Tracheal epithelial cell (primary cell): ENCODE data around the gene ZNF280B. TPM values are rescaled to one million over a fixed set of nuclear protein-coding genes. Genes with fewer than 3 reads are reported as not detected.

Experiments
- total RNA-seq: library from RNA; depleted of rRNA; stranded (reverse); fragments of >200 nt; gene quantifications from 2 replicates; pipeline ENCODE4 v1.2.1, GENCODE V29; 2014

The ZNF280B gene, protein sequence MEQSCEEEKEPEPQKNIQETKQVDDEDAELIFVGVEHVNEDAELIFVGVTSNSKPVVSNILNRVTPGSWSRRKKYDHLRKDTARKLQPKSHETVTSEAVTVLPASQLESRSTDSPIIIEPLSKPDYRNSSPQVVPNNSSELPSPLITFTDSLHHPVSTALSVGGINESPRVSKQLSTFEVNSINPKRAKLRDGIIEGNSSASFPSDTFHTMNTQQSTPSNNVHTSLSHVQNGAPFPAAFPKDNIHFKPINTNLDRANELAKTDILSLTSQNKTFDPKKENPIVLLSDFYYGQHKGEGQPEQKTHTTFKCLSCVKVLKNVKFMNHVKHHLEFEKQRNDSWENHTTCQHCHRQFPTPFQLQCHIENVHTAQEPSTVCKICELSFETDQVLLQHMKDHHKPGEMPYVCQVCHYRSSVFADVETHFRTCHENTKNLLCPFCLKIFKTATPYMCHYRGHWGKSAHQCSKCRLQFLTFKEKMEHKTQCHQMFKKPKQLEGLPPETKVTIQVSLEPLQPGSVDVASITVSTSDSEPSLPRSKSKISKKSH
- 0.21 and 0.24 TPM in 2 replicates for total RNA-seq

DNA sequence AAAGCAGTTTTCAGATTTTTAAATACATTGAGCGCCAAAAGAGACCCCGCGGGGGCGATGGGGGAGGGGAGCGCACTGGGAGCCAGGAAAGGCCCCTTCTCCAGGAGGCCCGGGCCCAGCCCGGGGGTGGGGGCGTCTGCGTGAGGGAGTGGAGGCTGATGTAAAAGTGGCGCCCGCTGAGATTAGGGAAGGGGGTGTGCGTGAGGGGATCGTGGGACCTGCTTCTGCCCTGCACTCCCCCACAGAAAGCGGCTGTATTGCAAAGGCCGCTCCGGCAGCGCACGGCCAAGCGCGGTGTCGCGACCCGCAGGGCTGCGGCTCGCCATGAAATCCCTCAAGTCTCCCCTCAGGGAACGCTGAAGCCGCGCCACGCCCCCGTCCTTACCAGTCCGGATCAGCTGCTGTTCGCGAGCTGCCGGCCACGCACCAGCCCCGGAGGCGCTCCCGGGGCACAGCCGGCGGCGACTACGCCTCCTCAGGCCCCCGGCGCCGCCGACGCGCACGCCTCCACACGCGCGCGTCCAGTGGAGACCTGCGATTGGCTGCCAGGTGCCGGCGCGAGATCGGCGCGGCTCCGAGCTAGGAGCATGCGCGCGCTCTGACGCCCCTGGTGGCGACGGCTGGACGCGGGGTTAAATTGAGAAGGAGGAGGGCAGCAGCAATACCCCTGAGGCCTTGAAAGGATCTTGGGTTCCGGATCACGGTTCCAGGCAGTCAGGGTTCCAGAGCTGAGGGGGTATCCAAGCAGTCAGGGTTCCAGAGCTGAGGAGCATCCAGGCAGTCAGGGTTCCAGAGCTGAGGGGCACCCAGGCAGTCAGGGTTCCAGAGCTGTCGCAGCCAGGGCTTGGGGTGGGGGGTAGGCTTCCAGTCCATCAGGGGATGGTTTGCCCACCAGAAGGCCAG, at the start of gene ZNF280B:
ZNF280B (minus strand) TSS at position 469 of the 903 bp plus-strand sequence. CDS start 19,344 bp downstream, outside the sequence.

DNA sequence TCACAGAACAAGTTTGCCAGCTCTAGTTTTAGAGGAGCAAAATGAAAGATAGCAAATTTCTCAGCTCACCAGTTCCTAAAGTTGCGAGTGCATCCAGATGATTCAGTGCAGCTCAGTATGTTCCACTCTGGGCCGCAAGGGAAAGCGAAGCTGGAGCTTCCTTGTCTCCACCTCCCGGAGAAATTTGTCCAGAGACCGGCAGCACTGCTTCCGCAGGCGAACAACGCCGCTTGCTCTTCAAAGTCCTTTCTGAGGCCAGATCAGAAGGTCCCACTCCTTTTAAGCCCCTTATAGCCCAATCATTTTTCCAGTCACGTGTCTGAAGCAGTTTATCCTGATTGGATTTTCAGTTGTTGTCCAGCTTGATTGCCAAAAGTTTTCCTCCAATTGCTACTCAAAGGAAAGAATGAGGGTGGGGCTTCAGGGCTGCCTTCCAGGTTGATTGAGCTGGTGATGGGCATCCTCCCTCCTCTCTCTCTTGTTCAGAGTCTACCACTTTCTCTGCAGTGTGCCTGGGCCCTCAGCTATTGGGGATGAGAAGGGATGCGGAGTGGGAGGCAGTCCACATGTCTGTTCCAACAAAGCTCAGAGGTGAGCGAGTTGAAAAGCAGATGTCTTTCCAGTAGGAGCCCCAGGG, 11.6 kb upstream of the ZNF280B start, which contains the start of gene ZNF280A:
ZNF280A (minus strand) TSS at position 251 of the 637 bp plus-strand sequence. CDS start 4,640 bp downstream, outside the sequence.

Other genes with a start within 250 kb of the ZNF280B start
- gene ZNF280A, start 11.5 kb upstream of the ZNF280B start, total RNA-seq: not detected in 2 replicates
- 0.48 TPM in 1 of 2 replicates, not detected in the other for gene PRAME, start 50.5 kb upstream of the ZNF280B start, total RNA-seq
- not detected in 2 replicates for gene GGTLC2, start 135.9 kb upstream of the ZNF280B start, total RNA-seq